SH-SY5Y (cell line): ENCODE data around the gene LRRC7.

Experiments
- GATA2 ChIP-seq: IDR thresholded peaks from 2 replicates; pipeline ENCODE4 v1.6.1; 2011; ENCODE audit warnings: mild to moderate bottlenecking, low read depth, low read length
- GATA3 ChIP-seq: IDR thresholded peaks from 2 replicates; pipeline ENCODE4 v1.6.1; 2011; ENCODE audit warnings: low read depth, mild to moderate bottlenecking, low read length, moderate library complexity

- TF ChIP-seq GATA2 (no peak), GATA3 (no peak)
Observed at GRCh38 chr1:69570356-69570755, 2.6 kb downstream of the LRRC7 start.
